GM19372 (cell line): ENCODE results near the gene CREB5.
"Not testable (repeated sequence)": the region's sequence is repeated elsewhere in the genome, so short reads cannot be mapped to it uniquely, and the experiment has no call there.

ENCODE experiments used
- ATAC-seq: cut with Tn5 transposase; IDR thresholded peaks from one replicate; pipeline ENCODE4 v1.9.1; 2021; ENCODE audit warnings: mild to moderate bottlenecking, low read depth, moderate library complexity; ENCODE audit not compliant: unreplicated experiment

Gene CREB5

GRCh38 chr7:28754447-28754846 lies 342.1 kb downstream of the CREB5 start:
- no peak for ATAC-seq

DNA sequence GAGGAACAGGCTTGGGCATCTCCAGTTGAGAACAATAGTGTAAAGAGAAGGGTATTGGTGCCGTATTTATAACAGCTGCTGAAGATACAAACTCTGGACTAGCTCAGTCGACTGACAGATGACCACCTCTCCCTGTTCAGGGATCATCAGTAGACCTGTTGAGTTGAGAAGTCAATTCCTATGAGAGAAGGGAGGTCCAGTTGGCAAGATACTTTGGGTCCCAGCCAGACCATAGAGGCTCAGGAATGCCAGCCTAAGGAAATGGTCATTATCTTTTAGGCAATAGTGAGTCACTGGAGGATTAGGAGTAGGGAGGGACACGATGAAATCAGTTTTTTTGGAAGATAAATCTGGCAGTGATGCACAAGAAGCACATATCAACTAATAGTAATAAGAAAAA lies 342.9 kb downstream of the CREB5 start:
- ATAC-seq: no peak

DNA sequence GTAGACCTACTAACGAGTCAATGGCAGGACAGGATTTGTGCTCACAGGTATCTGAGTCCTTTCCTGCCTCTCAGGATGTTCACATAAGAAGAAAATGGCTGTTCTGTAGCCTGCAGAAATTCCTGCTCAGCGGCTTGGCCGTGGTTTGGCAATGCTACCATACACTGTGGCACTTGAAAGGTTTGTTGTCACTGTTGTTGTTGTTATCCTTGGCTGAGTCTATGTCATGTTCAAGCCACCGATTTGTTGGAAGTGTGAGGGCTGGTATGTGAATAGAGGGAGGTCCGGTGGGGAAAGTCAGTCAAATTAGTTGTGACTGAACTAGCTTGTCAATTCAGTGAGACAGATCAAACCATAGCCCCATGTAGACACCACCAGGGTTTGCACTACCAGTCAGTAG lies 345.9 kb downstream of the CREB5 start:
- no peak for ATAC-seq

GRCh38 chr7:28759475-28759971 lies 347.2 kb downstream of the CREB5 start:
- ATAC-seq: no peak

- ATAC-seq: no peak
These were observed 349.2 kb downstream of the CREB5 start for GRCh38 chr7:28761505-28761904.

GRCh38 chr7:28762651-28763050 lies 350.3 kb downstream of the CREB5 start:
- ATAC-seq: no peak

DNA sequence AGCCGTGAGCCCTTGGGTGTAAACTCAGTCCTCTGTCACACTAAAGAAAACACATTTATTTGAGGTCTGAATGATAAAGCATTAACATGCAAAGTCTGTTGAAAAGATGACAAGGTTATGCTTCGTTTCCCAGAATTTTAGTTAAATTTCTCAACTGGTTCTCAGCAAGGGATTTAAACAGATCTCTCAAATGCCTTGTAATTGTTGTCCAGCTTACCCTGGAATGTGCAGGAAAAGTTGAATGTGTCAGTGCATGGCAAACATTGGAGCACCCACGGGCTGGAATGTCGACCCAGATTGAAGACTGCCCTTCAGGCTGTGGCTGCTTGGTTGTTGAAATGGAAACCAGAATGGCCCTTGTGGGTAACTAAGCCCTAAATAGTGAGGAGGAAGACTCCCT lies 354.0 kb downstream of the CREB5 start:
- no peak for ATAC-seq

GRCh38 chr7:28767356-28767755 lies 355.0 kb downstream of the CREB5 start:
- ATAC-seq: no peak

DNA sequence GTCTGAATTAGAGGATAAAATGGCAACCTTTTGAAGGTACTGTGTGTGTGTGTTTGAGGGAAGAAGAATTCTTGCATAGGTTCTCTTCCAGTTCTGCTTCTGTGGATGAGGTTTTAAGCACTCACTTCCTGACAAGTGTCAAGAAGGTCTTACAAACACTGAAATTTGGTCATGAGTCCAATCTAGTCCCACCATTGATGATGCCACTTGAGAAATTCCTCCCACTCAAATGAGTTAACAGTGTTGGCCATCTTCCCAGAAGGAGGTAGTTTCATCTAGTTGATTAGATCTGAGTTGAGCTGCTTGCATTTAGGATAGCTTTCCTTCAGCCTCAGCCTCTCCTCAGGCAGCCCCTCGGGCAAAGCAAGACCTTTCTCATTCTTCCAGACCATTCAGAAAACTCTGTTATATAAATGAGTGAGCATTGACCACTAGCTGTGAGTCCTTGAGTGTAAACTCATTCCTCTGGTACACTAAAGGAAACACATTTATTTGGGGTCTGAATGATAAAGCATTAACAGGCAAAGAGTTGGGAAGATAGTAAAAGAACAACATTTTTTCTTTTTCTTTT lies 356.3 kb downstream of the CREB5 start:
- ATAC-seq: no peak

DNA sequence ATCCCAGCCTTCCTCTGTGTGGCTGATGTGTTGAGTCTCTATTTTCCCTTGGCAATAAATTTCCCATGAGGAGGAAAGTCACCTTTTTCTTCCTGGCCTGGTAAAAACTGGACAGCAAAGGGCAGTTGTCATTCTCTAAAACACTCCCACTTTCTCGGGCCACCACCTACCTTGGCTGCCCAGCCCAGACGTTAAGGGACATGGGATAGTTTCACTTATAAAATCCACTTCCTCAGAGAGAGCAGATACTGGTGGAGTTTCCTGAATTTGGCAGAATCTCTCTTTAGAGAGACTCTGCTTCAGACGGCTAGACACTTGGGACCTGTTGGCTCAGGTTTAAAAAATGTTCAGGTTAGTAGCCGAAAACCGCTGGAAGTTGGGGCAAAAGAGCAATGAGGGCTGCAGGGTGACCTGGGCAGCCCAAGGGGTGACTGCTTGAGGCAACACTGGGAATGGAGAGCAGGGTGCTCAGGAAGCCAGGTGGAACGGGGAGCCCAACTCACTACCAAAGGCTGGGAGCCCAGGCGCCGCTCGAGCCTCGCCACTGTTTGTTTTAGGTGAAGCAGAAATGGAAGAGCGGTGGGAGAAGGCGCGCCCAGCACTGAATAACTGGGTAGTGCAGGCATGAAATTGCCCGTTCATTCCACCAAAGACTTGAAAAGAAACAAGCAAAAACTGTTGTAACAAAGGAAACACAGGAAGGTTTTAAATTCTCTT lies 359.7 kb downstream of the CREB5 start:
- ATAC-seq: no peak

- no peak for ATAC-seq
These were observed 361.3 kb downstream of the CREB5 start for GRCh38 chr7:28773423-28774145.

GRCh38 chr7:28774261-28774988 lies 362.1 kb downstream of the CREB5 start:
- no peak for ATAC-seq

GRCh38 chr7:28776463-28777157 lies 364.3 kb downstream of the CREB5 start:
- no peak for ATAC-seq

- ATAC-seq: no peak
These were observed 366.5 kb downstream of the CREB5 start for GRCh38 chr7:28778786-28779185.

- no peak for ATAC-seq
These were observed 367.6 kb downstream of the CREB5 start for GRCh38 chr7:28779954-28780353.

GRCh38 chr7:28782362-28782761 lies 370.0 kb downstream of the CREB5 start:
- ATAC-seq: no peak

- ATAC-seq: no peak
These were observed 372.0 kb downstream of the CREB5 start for GRCh38 chr7:28784171-28784902.

DNA sequence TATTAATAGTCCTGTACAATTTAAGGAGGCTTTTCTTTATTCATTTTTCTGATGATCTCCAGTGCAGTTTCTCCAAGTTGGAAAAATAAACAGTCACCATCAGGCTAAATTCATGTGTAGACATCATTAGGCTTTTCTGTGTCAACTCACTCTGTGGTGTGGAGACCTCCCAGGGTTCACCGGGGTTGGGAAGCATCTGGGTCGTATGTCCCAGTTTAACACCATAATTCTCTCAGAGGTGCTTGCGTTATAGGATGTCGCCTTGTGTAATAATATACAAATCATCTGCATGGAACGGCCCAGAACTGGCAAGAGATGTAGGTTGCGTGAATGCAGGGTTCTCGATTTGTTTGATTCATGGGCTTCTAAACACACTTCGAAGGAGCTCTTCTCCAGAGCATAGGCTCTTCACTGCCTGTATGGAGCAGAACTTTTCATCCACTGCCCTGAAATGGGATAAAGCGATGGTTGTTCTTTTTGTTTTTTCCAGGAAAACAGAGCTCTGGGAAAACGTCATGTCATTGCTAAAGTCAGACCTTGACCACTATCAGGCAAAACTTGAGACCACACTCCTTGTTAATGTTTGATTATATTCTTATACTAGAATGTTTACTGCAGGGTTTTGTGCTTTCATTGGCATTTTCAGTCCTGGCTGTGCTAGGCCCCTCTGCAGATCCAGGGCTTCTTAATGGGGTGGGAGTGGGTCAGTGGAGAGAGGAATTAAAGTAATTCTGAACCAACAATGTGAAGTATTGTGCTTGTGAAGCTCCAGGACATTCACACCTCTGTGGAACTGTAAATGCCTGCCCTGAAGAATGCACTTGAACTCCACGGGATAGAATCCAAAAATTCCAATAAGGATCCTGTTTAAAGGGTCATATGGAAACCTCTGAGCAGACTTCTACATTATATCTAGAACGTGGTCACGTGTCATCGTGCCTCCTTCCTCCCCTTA lies 373.0 kb downstream of the CREB5 start:
- no peak for ATAC-seq

DNA sequence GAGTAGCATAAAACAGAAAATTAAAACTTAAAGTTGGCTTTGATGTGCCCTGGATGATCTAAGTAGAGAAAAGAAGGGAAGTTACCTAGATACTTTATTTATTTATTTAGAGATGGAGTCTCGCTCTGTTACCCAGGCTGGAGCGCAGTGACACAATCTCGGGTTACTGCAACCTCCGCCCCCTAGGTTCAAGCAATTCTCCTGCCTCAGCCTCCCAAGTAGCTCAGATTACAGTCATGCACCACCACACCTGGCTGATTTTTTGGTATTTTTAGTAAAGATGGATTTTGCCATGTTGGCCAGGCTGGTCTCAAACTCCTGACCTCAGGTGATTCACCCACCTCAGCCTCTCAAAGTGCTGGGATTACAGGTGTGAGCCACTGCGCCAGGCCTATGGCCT lies 373.8 kb downstream of the CREB5 start:
- ATAC-seq: not testable (repeated sequence)
